Ammon's horn (tissue), 1 donor: ENCODE results near the gene PSEN1.
"Not testable (repeated sequence)": the region's sequence is repeated elsewhere in the genome, so short reads cannot be mapped to it uniquely, and the experiment has no call there.

Source experiments
- DNase-seq: peaks from one replicate; pipeline ENCODE4 v3.0.0-alpha.2; 2016; ENCODE audit warnings: low spot score

Gene PSEN1

GRCh38 chr14:73166399-73166798, 30.1 kb downstream of the PSEN1 start:
- DNase-seq, result no peak

- DNase-seq, result no peak
Observed at GRCh38 chr14:73167727-73168126, 31.4 kb downstream of the PSEN1 start.

GRCh38 chr14:73168274-73168673, 32.0 kb downstream of the PSEN1 start:
- DNase-seq, result peak; percentile 91

GRCh38 chr14:73168691-73169090, 32.4 kb downstream of the PSEN1 start:
- DNase-seq, result peak; percentile 36

- not testable (repeated sequence) for DNase-seq
Observed at GRCh38 chr14:73169855-73170254, 33.5 kb downstream of the PSEN1 start.

GRCh38 chr14:73170686-73171085, 34.4 kb downstream of the PSEN1 start:
- DNase-seq, result no peak

GRCh38 chr14:73172500-73172899, 36.2 kb downstream of the PSEN1 start:
- no peak for DNase-seq

- peak; percentile 50 for DNase-seq
Observed at GRCh38 chr14:73173092-73173735, 36.9 kb downstream of the PSEN1 start.

GRCh38 chr14:73176685-73177084, 40.4 kb downstream of the PSEN1 start:
- no peak for DNase-seq

GRCh38 chr14:73180385-73180805, 44.1 kb downstream of the PSEN1 start:
- DNase-seq, result no peak

GRCh38 chr14:73180969-73181368, 44.7 kb downstream of the PSEN1 start:
- not testable (repeated sequence) for DNase-seq

- no peak for DNase-seq
Observed at GRCh38 chr14:73188501-73188911, 52.2 kb downstream of the PSEN1 start.

- no peak for DNase-seq
Observed at GRCh38 chr14:73189651-73190050, 53.3 kb downstream of the PSEN1 start.

- no peak for DNase-seq
Observed at GRCh38 chr14:73191441-73191840, 55.1 kb downstream of the PSEN1 start.

GRCh38 chr14:73194306-73194705, 58.0 kb downstream of the PSEN1 start:
- not testable (repeated sequence) for DNase-seq

GRCh38 chr14:73198253-73198652, 61.9 kb downstream of the PSEN1 start:
- DNase-seq, result no peak

GRCh38 chr14:73203527-73203926, 67.2 kb downstream of the PSEN1 start:
- no peak for DNase-seq

- no peak for DNase-seq
Observed at GRCh38 chr14:73207615-73208014, 71.3 kb downstream of the PSEN1 start.

GRCh38 chr14:73208390-73208789, 72.1 kb downstream of the PSEN1 start:
- DNase-seq, result no peak

- no peak for DNase-seq
Observed at GRCh38 chr14:73208846-73209245, 72.5 kb downstream of the PSEN1 start.

- DNase-seq, result no peak
Observed at GRCh38 chr14:73209953-73210352, 73.6 kb downstream of the PSEN1 start.

- no peak for DNase-seq
Observed at GRCh38 chr14:73211251-73212040, 75.1 kb downstream of the PSEN1 start.

- DNase-seq, result no peak
Observed at GRCh38 chr14:73216030-73216429, 79.7 kb downstream of the PSEN1 start.

GRCh38 chr14:73217411-73217810, 81.1 kb downstream of the PSEN1 start:
- DNase-seq, result no peak
